Lower leg skin (tissue), 4 donors: Measurements from ENCODE around the gene TMLHE. TPM values are rescaled to one million over a fixed set of nuclear protein-coding genes. Genes with fewer than 3 reads are reported as not detected.
"Not testable (repeated sequence)": the region's sequence is repeated elsewhere in the genome, so short reads cannot be mapped to it uniquely, and the experiment has no call there.

Experiments
- DNase-seq, 2 donors: peaks; one replicate each; pipeline ENCODE4 v3.0.0-alpha.2; 2019; ENCODE audit warnings: low spot score in 2 of 2
- H3K4me3 ChIP-seq: fragments of 200-600 bp; sonication (generic); 2 replicates; pipeline ENCODE4 v1.5.1; 2017; ENCODE audit warnings: mild to moderate bottlenecking, low read depth; ENCODE audit not compliant: poor library complexity, severe bottlenecking
- CTCF ChIP-seq, 3 donors: fragments of 450-650 bp; IDR thresholded peaks; one replicate each; pipeline ENCODE4 v1.5.1; 2016; ENCODE audit warnings: antibody characterized with exemption in 3 of 3, mild to moderate bottlenecking in 3 of 3, moderate library complexity in 2 of 3
- POLR2A ChIP-seq, 2 donors: fragments of 450-650 bp; IDR thresholded peaks; one replicate each; pipeline ENCODE4 v1.6.1; 2016 to 2017; ENCODE audit warnings: antibody characterized with exemption in 2 of 2, mild to moderate bottlenecking in 1 of 2, moderate library complexity in 1 of 2
- WGBS, 2 donors: methylation state at CpG; one replicate each; pipeline ENCODE4 v1.1.5; 2018; 5-methylcytosine and 5-hydroxymethylcytosine counted together
- intact Hi-C: fragments of 100-400 bp; cut with DNase I; formaldehyde crosslinking; loops from one replicate; pipeline ENCODE4 v1.15.0; 2023; ENCODE audit warnings: low total_unique reads
- total RNA-seq, 4 donors: library from RNA; depleted of rRNA; stranded (reverse); fragments of >200 nt; gene quantifications; one replicate each; pipeline ENCODE4 v1.1.0, GENCODE V29; 2016

TMLHE gene
- total RNA-seq, 4 donors from 2014 or later: 6.9 to 14.9 (median 9.2) TPM

GRCh38 chrX:155514225-155514624 is 98.5 kb downstream of the TMLHE start:
- intact Hi-C loops: no loop called here
- no peak for DNase-seq
- H3K4me3 ChIP-seq: no peak overlapping the region
- TF ChIP-seq POLR2A (IDR thresholded peaks at IDR 0.05) (no peak), CTCF (IDR thresholded peaks at IDR 0.05) (no peak)

- no peak overlapping the region for H3K4me3 ChIP-seq
- intact Hi-C loops: no loop called here
- no peak for TF ChIP-seq CTCF (IDR thresholded peaks at IDR 0.05)
- TF ChIP-seq POLR2A (IDR thresholded peaks at IDR 0.05): no peak
- DNase-seq: no peak
Observed at GRCh38 chrX:155505296-155505695, 107.5 kb downstream of the TMLHE start.

- DNase-seq, intact Hi-C loops: not testable (repeated sequence)
- WGBS, 2 donors: no CpG with 5 or more reads among the region's 2 CpGs
Observed at GRCh38 chrX:155495134-155495533, 117.6 kb downstream of the TMLHE start.

GRCh38 chrX:155491421-155491820 is 121.3 kb downstream of the TMLHE start:
- DNase-seq, intact Hi-C loops, H3K4me3 ChIP-seq: not testable (repeated sequence)
- WGBS, 2 donors: 79% methylated on average over 2 of the region's 3 CpGs; no CpG with 5 or more reads in 1 of the 2 donors

More at GRCh38 chrX:155495134-155495533, 117.6 kb downstream of the TMLHE start:
- not testable (repeated sequence) for H3K4me3 ChIP-seq

- intact Hi-C loops, DNase-seq, H3K4me3 ChIP-seq: not testable (repeated sequence)
- no CpG with 5 or more reads among the region's 7 CpGs for WGBS, 2 donors
Observed at GRCh38 chrX:155477136-155477535, 135.6 kb downstream of the TMLHE start.

- H3K4me3 ChIP-seq, DNase-seq, intact Hi-C loops: not testable (repeated sequence)
- WGBS, 2 donors: no CpG with 5 or more reads among the region's 9 CpGs
Observed at GRCh38 chrX:155466269-155466938, 146.3 kb downstream of the TMLHE start.

GRCh38 chrX:155460501-155460900 is 152.3 kb downstream of the TMLHE start:
- DNase-seq, intact Hi-C loops, H3K4me3 ChIP-seq: not testable (repeated sequence)
- no CpG with 5 or more reads among the region's 8 CpGs for WGBS, 2 donors

- H3K4me3 ChIP-seq, intact Hi-C loops, DNase-seq: not testable (repeated sequence)
- WGBS, 2 donors: no CpG with 5 or more reads among the region's 51 CpGs
Observed at GRCh38 chrX:155458471-155458870, 154.3 kb downstream of the TMLHE start, which contains the start of gene F8A3. Gene F8A3 (minus strand): TSS chrX:155458620. CDS start chrX:155458600, 20 bp downstream.

GRCh38 chrX:155457761-155458447 is 154.8 kb downstream of the TMLHE start:
- H3K4me3 ChIP-seq, intact Hi-C loops, DNase-seq: not testable (repeated sequence)
- no CpG with 5 or more reads among the region's 97 CpGs for WGBS, 2 donors
